Endodermal cell (in vitro differentiated cells): ENCODE results near the gene GUCY2C. TPM values are rescaled to one million over a fixed set of nuclear protein-coding genes. Genes with fewer than 3 reads are reported as not detected.

ENCODE experiments used
- DNase-seq: peaks from one replicate; pipeline ENCODE4 v3.0.0-alpha.2; 2017
- H3K27ac ChIP-seq: 2 replicates; pipeline ENCODE4 v1.5.1; 2013; ENCODE audit warnings: mild to moderate bottlenecking, low read depth, low read length, moderate library complexity
- H3K27me3 ChIP-seq: 2 replicates; pipeline ENCODE4 v1.6.1; 2013; ENCODE audit warnings: mild to moderate bottlenecking, low read length, moderate library complexity; ENCODE audit not compliant: insufficient read depth, control insufficient read depth, poor library complexity, severe bottlenecking
- H3K36me3 ChIP-seq: 2 replicates; pipeline ENCODE4 v1.7.0; 2013; ENCODE audit warnings: mild to moderate bottlenecking, low read length, moderate library complexity; ENCODE audit not compliant: control insufficient read depth, insufficient read depth
- H3K4me1 ChIP-seq: one replicate; pipeline ENCODE4 v1.7.0; 2013; ENCODE audit warnings: low read length; ENCODE audit not compliant: control insufficient read depth, insufficient read depth
- H3K4me3 ChIP-seq: 2 replicates; pipeline ENCODE4 v1.5.1; 2013; ENCODE audit warnings: mild to moderate bottlenecking, low read length, moderate library complexity
- H3K9ac ChIP-seq: 2 replicates; pipeline ENCODE4 v1.6.1; 2013; ENCODE audit warnings: mild to moderate bottlenecking, low read length, moderate library complexity; ENCODE audit not compliant: poor library complexity, severe bottlenecking; ENCODE audit errors: extremely low read depth
- H3K9me3 ChIP-seq: 2 replicates; pipeline ENCODE4 v1.6.1; 2013; ENCODE audit warnings: mild to moderate bottlenecking, low read length, moderate library complexity; ENCODE audit not compliant: control insufficient read depth
- H3K27ac Mint-ChIP-seq: 2 replicates; pipeline ENCODE4 v1.8.0; 2020; ENCODE audit warnings: mixed read lengths
- H3K27me3 Mint-ChIP-seq: 2 replicates; pipeline ENCODE4 v1.8.0; 2021; ENCODE audit warnings: mild to moderate bottlenecking, mixed read lengths; ENCODE audit not compliant: insufficient read depth
- H3K36me3 Mint-ChIP-seq: 2 replicates; pipeline ENCODE4 v1.8.0; 2020; ENCODE audit warnings: low read depth, mixed read lengths
- H3K4me1 Mint-ChIP-seq: 2 replicates; pipeline ENCODE4 v1.8.0; 2020; ENCODE audit warnings: mixed read lengths
- H3K4me3 Mint-ChIP-seq: 2 replicates; pipeline ENCODE4 v1.8.0; 2020; ENCODE audit warnings: mild to moderate bottlenecking, moderate library complexity, mixed read lengths
- H3K9me3 Mint-ChIP-seq: 2 replicates; pipeline ENCODE4 v1.8.0; 2020; ENCODE audit warnings: mild to moderate bottlenecking, mixed read lengths
- CTCF ChIP-seq: fragments of 200-600 bp; sonication (generic); conservative IDR thresholded peaks from 2 replicates; pipeline ENCODE4 v1.5.0; 2021; ENCODE audit warnings: antibody characterized with exemption, mild to moderate bottlenecking
- WGBS, 2 experiments: methylation state at CpG; one replicate each; pipeline versions ENCODE4 v1.1.5 to v1.1.7; 2013; ENCODE audit warnings: missing lambda C conversion rate in 2 of 2, mixed read lengths in 1 of 2; ENCODE audit not compliant: insufficient coverage in 1 of 2, insufficient read length in 1 of 2; 5-methylcytosine and 5-hydroxymethylcytosine counted together
- total RNA-seq, 2 donors: library from RNA; stranded (reverse); fragmentation: NEBNext Ultra II Directional in 1 of 2; extraction: Animal tissue kit (Norgen Biotek cat#: 25700) in 1 of 2; gene quantifications; 2 replicates in 1 of 2; 3 replicates in 1 of 2; pipeline ENCODE4 v1.2.1, GENCODE V29; 2021

Gene GUCY2C
- total RNA-seq, 2 donors from 2014 or later = 1.4 to 2.4 TPM

- no peaks in the 10 kb centered on the region for H3K27me3 Mint-ChIP-seq
- no peaks in the 10 kb centered on the region for H3K36me3 ChIP-seq
- peaks cover 12% of the 10 kb centered on the region for H3K9me3 ChIP-seq
- H3K4me3 Mint-ChIP-seq = no peak overlapping the region
- peaks cover 12% of the 10 kb centered on the region for H3K9me3 Mint-ChIP-seq
- no peak overlapping the region for H3K4me3 ChIP-seq
- H3K36me3 Mint-ChIP-seq = no peaks in the 10 kb centered on the region
- H3K4me1 Mint-ChIP-seq = peaks cover 6% of the 10 kb centered on the region
- no peak for TF ChIP-seq CTCF
- DNase-seq = no peak
- no peaks in the 10 kb centered on the region for H3K27me3 ChIP-seq
- no peak overlapping the region for H3K9ac ChIP-seq
- H3K27ac Mint-ChIP-seq = no peak overlapping the region
- no peak overlapping the region for H3K27ac ChIP-seq
- H3K4me1 ChIP-seq = peaks cover under 1% of the 10 kb centered on the region
- 78 to 83% methylated on average over 3 of the region's 3 CpGs for WGBS, 2 experiments
Measured at GRCh38 chr12:14614704-14615121, 81.7 kb downstream of the GUCY2C start.

- no peak overlapping the region for H3K4me3 Mint-ChIP-seq
- H3K4me3 ChIP-seq = no peak overlapping the region
- no peaks in the 10 kb centered on the region for H3K27me3 ChIP-seq
- H3K27ac Mint-ChIP-seq = no peak overlapping the region
- H3K27me3 Mint-ChIP-seq = no peaks in the 10 kb centered on the region
- no peak overlapping the region for H3K9ac ChIP-seq
- no peak for TF ChIP-seq CTCF
- no peaks in the 10 kb centered on the region for H3K36me3 Mint-ChIP-seq
- no peaks in the 10 kb centered on the region for H3K4me1 ChIP-seq
- no peaks in the 10 kb centered on the region for H3K36me3 ChIP-seq
- H3K9me3 ChIP-seq = peaks cover 12% of the 10 kb centered on the region
- H3K27ac ChIP-seq = no peak overlapping the region
- no peaks in the 10 kb centered on the region for H3K4me1 Mint-ChIP-seq
- 83 to 100% methylated on average over 1 of the region's 1 CpG for WGBS, 2 experiments
- H3K9me3 Mint-ChIP-seq = peaks cover 12% of the 10 kb centered on the region
- no peak for DNase-seq
Measured at GRCh38 chr12:14613718-14614117, 82.7 kb downstream of the GUCY2C start.

- WGBS, 2 experiments = 88 to 92% methylated on average over 3 of the region's 3 CpGs
- peaks cover 12% of the 10 kb centered on the region for H3K9me3 ChIP-seq
- H3K9ac ChIP-seq = no peak overlapping the region
- no peaks in the 10 kb centered on the region for H3K27me3 Mint-ChIP-seq
- H3K9me3 Mint-ChIP-seq = peaks cover 16% of the 10 kb centered on the region
- no peak for TF ChIP-seq CTCF
- no peaks in the 10 kb centered on the region for H3K27me3 ChIP-seq
- H3K27ac ChIP-seq = no peak overlapping the region
- no peaks in the 10 kb centered on the region for H3K36me3 Mint-ChIP-seq
- no peak for DNase-seq
- no peaks in the 10 kb centered on the region for H3K4me1 ChIP-seq
- H3K4me1 Mint-ChIP-seq = no peaks in the 10 kb centered on the region
- H3K4me3 Mint-ChIP-seq = no peak overlapping the region
- H3K36me3 ChIP-seq = no peaks in the 10 kb centered on the region
- no peak overlapping the region for H3K4me3 ChIP-seq
- H3K27ac Mint-ChIP-seq = no peak overlapping the region
Measured at GRCh38 chr12:14612898-14613445, 83.4 kb downstream of the GUCY2C start.
